Measurements from ENCODE around the gene PI4KA. TPM values are rescaled to one million over a fixed set of nuclear protein-coding genes. Genes with fewer than 3 reads are reported as not detected.

PI4KA gene
- total RNA-seq, 3 donors from 2014 or later (not counting 1 experiment from before 2014, with no cell fraction given), result 208 to 233 (median 215) TPM

DNA sequence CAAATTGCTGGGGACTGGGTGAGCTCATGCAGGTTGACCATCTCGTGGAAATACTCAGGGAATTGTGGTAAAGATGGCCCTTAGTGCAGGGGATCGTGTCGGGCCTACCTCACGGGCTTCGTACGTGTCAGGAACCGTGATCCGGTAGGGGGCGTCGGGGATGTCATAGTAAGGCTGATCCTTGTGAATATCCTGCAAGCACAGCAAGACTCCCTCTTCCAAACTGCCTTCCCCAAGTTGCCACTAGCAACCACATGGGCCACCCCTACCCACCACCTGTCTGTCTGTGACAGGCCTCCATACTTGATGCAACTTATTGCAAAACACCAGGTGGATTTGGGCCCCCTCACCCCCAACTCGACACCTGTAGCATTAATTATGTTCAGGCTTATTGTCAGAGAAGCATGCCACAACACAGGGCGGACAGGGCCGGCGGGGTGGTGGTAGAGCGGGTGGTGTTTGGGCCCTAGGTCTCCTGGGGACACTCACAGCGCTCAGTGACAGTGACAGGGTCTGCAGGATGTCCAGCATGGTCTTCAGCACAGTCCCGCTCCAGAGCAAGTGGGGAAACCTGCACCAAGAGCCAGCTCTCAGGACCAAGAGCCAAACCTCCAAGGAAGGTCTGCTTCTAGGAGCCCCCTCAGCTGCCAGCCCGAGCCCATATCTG, 107.3 kb downstream of the PI4KA start:
- Mint-ChIP-seq H3K4me1 (peaks cover 0 to 15% of the 10 kb centered on the region in 2 donors), H3K27ac (peak overlapping the region in 1 of 2 donors; percentile 72), H3K4me3 (no peak overlapping the region), H3K27me3 (ENCODE audit: low read depth in 2 of 2) (no peaks in the 10 kb centered on the region), H3K9me3 (no peaks in the 10 kb centered on the region), H3K36me3 (no peaks in the 10 kb centered on the region)
- 97% methylated on average over 18 of the region's 18 CpGs for WGBS (ENCODE audit: insufficient coverage)
- peaks cover 25% of the 10 kb centered on the region for H3K4me1 ChIP-seq (ENCODE audit: control insufficient read depth, insufficient read depth, low read length)
- no peak for DNase-seq
- no peak overlapping the region for H3K27ac ChIP-seq (ENCODE audit: low read length)
- TF ChIP-seq, protein P1, sequence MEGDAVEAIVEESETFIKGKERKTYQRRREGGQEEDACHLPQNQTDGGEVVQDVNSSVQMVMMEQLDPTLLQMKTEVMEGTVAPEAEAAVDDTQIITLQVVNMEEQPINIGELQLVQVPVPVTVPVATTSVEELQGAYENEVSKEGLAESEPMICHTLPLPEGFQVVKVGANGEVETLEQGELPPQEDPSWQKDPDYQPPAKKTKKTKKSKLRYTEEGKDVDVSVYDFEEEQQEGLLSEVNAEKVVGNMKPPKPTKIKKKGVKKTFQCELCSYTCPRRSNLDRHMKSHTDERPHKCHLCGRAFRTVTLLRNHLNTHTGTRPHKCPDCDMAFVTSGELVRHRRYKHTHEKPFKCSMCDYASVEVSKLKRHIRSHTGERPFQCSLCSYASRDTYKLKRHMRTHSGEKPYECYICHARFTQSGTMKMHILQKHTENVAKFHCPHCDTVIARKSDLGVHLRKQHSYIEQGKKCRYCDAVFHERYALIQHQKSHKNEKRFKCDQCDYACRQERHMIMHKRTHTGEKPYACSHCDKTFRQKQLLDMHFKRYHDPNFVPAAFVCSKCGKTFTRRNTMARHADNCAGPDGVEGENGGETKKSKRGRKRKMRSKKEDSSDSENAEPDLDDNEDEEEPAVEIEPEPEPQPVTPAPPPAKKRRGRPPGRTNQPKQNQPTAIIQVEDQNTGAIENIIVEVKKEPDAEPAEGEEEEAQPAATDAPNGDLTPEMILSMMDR (IDR thresholded peaks at IDR 0.05), result no peak
- no peak for ATAC-seq
- H3K9me3 ChIP-seq (ENCODE audit: control insufficient read depth, insufficient read depth, low read length), result no peaks in the 10 kb centered on the region
- H3K27me3 ChIP-seq (ENCODE audit: control insufficient read depth, insufficient read depth, low read length), result no peaks in the 10 kb centered on the region
- no peak overlapping the region for H3K4me3 ChIP-seq (ENCODE audit: low read length)
- H3K36me3 ChIP-seq (ENCODE audit: control insufficient read depth, insufficient read depth, low read length), result peaks cover 57% of the 10 kb centered on the region
- intact Hi-C loops (cut with micrococcal nuclease), result no loop called here

DNA sequence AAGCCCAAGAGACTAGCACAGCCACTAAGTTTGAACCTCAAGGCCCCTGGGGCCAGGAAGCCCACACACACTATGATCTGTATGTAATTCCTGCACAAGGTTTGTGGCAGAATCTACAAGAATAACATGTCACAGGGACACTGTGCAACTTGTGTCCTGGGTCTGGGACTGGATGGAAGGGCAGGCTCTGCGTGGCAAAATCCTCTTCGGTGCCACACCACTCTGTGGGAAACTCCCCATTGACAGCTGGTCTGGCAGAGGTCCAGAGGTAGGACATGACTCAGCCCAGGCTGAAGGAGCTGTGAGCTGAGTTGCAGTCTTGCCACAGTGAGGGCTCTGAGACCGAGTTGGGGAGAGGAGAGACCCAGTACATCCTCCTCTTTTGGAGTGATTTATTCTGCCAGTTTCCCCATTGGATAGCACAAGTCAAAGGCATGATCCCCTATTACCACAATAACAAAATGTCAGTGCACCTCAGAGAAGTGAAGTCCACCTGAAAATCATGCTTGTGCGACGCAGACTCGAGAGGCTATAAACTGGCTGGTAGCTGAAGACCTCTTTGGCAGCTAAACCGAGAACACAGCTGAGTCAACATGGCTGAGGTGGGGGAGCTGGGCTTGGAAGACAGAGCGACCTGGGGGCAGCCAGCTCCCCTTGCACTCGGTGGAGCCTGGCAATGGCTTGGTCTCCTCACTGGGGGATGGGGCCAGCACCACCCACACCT, 108.0 kb downstream of the PI4KA start:
- no peaks in the 10 kb centered on the region for H3K27me3 Mint-ChIP-seq (ENCODE audit: low read depth in 2 of 2)
- WGBS (ENCODE audit: insufficient coverage), result 70% methylated on average over 9 of the region's 9 CpGs
- Histone ChIP-seq H3K4me1 (ENCODE audit: control insufficient read depth, insufficient read depth, low read length) (peaks cover 25% of the 10 kb centered on the region), H3K9me3 (ENCODE audit: control insufficient read depth, insufficient read depth, low read length) (no peaks in the 10 kb centered on the region), H3K4me3 (ENCODE audit: low read length) (no peak overlapping the region), H3K27me3 (ENCODE audit: control insufficient read depth, insufficient read depth, low read length) (no peaks in the 10 kb centered on the region), H3K27ac (ENCODE audit: low read length) (no peak overlapping the region), H3K36me3 (ENCODE audit: control insufficient read depth, insufficient read depth, low read length) (peaks cover 60% of the 10 kb centered on the region)
- no peaks in the 10 kb centered on the region for H3K9me3 Mint-ChIP-seq
- intact Hi-C loops (cut with micrococcal nuclease), result no loop called here
- DNase-seq (peak in 1 of 2 donors; percentile 51), ATAC-seq (peak; percentile 55 to 85 (median 80))
- H3K4me1 Mint-ChIP-seq, result peaks cover 0 to 15% of the 10 kb centered on the region in 2 donors
- H3K36me3 Mint-ChIP-seq, result no peaks in the 10 kb centered on the region
- TF ChIP-seq, protein P1 (IDR thresholded peaks at IDR 0.05), result no peak
- H3K27ac Mint-ChIP-seq, result peak overlapping the region in 1 of 2 donors; percentile 72
- H3K4me3 Mint-ChIP-seq, result no peak overlapping the region

DNA sequence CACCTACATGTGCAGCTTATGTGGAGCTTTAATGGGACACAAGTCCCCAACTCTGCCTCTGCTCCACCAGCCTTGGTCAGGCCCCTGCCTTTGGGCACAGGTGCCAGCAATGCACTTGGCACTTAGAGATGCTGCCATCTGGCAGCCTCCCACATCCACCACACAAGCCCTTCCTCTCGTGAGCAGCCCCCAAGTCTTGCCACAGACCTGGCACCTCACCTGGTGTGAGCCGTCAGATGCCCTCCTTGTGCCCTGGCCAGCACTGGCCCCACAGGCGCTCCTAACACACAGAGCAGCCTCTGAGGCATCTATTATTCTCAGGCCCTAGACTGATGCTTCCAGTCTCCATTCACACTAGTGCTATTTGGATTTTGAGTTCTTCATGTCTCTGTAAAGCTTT, 109.2 kb downstream of the PI4KA start:
- H3K9me3 Mint-ChIP-seq, result no peaks in the 10 kb centered on the region
- Histone ChIP-seq H3K36me3 (ENCODE audit: control insufficient read depth, insufficient read depth, low read length) (peaks cover 66% of the 10 kb centered on the region), H3K27ac (ENCODE audit: low read length) (no peak overlapping the region), H3K27me3 (ENCODE audit: control insufficient read depth, insufficient read depth, low read length) (no peaks in the 10 kb centered on the region), H3K9me3 (ENCODE audit: control insufficient read depth, insufficient read depth, low read length) (no peaks in the 10 kb centered on the region), H3K4me3 (ENCODE audit: low read length) (no peak overlapping the region), H3K4me1 (ENCODE audit: control insufficient read depth, insufficient read depth, low read length) (peaks cover 25% of the 10 kb centered on the region)
- H3K36me3 Mint-ChIP-seq, result no peaks in the 10 kb centered on the region
- intact Hi-C loops (cut with micrococcal nuclease), result no loop called here
- no peaks in the 10 kb centered on the region for H3K27me3 Mint-ChIP-seq (ENCODE audit: low read depth in 2 of 2)
- H3K4me1 Mint-ChIP-seq, result peaks cover 0 to 15% of the 10 kb centered on the region in 2 donors
- WGBS (ENCODE audit: insufficient coverage), result 74% methylated on average over 3 of the region's 3 CpGs
- H3K27ac Mint-ChIP-seq, result peak overlapping the region; percentile 51 to 72
- TF ChIP-seq, protein P1 (IDR thresholded peaks at IDR 0.05), result no peak
- DNase-seq (no peak), ATAC-seq (no peak)
- no peak overlapping the region for H3K4me3 Mint-ChIP-seq

All from natural killer cell (primary cell).